ENCODE measurements around the gene ROR2.
"Not testable (repeated sequence)": the region's sequence is repeated elsewhere in the genome, so short reads cannot be mapped to it uniquely, and the experiment has no call there.

Gene ROR2

DNA sequence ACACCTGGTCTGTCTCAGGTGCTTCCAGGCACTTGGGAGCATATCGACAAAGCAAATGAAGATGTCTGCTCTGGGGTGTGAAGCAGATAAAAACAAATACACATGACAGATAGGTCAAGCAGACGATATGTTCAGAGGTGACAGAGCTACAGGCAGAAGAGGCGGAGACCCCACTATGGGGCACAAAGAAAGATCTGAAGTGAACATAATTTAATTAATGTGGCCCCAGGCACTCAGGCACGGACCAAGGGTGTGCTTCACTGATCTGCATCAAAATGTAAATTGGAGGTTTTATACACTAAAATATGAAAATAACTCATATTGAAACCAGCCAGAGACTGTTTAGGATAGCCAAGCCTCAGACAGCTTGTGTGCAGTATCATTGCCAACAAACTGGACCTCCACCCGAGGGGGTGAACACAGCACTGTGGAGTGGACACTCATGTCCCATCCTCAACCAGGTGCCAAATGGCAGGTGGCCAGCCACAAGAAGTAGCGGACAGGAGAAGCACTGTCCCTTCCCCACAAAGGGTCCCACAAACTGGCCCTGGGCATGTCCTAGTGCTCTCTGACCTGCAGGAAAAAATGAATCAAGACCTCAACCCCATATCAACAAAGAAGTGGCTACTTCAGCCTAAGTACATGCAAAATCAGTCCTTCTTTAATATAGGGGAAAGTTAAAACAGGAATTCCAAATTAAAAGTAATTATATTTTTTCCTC lies 29.2 kb downstream of the ROR2 start:
- DNase-seq = no peak

DNA sequence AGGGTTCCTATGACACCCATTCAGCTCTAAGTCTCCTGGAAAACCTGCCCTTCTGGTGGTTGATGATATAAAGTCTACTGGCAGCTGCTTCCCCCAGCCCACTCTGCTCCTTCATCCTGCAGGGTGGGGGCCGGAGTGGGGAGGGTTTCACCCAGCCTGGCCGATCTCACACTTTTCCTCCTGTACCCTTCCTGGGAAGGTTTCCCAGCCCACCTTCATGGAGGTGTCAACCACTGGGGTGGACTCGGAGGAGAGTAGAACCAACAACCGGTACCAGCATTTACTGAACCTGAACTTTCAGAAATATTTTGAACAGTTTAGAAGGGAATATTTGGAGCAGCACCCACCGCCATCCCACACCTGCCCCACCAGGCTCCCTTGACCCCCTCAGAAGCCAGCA lies 30.4 kb downstream of the ROR2 start:
- no peak for DNase-seq

DNA sequence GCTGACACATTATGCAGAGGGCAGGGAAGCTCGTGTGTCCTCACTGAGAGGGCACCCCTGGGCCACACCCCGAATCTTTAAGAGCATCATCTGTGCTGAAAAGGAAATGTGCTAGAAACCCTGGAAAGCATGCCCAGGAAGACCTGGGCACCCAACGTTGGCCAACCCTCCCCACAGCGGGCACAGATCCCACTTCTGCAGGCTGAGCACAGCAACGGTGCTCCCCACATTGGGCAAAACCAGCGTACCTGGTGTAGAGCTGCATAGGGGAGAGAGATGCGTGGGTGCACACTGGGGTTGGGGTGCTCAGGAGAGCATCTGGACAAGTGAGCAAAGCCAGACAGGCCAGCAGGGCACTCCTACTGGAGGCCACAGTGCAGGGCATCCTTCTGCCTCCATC lies 32.6 kb downstream of the ROR2 start:
- DNase-seq = no peak

DNA sequence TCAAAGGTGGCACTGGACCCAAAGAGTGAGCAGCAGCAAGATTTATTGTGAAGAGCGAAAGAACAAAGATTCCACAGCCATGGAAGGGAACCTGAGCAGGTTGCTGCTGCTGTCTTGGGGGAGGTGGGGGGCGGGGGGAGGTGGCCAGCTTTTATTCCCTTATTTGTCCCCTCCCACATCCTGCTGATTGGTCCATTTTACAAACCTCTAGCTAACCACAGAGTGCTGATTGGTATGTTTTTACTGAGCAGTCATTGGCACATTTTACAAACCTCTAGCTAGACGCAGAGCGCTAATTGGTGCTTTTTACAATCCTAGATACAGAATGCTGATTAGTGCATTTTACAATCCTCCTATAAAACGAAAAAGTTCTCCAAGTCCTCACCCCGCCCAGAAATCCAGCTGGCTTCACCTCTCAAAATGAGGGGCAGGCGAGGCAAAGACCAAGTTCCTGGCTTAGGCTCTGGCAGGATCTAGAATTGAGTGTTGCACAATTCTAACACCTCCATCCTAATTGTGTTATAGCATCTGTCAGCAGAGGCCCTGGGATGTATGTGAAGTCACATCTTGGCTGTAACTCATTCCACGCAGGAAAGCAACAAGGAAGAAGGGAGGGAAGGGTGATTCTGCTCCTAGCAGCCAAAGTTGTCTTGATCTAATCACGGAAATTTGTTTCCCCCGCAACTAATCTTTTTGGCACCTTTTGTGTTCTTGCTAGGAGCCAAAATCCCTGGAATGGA lies 34.3 kb downstream of the ROR2 start:
- DNase-seq = no peak

DNA sequence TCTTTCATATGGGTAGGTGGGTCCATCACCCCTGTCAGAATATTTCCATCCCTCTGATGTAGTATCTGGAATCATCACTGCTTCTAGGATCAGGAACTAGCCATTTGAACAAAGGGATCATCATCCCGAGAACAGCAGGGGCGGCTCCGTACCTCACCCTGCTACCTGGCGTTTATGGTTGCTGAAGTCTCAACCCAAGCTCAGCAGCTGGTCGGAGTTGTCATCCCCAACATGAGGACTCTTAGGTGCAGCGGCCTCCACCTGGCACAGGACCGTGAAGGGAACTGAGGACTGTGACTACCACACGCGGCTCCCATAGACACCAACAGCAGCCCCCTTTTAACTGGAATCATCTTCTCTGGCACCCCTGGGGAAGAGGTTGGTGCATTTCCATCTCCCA lies 35.1 kb downstream of the ROR2 start:
- DNase-seq = no peak

DNA sequence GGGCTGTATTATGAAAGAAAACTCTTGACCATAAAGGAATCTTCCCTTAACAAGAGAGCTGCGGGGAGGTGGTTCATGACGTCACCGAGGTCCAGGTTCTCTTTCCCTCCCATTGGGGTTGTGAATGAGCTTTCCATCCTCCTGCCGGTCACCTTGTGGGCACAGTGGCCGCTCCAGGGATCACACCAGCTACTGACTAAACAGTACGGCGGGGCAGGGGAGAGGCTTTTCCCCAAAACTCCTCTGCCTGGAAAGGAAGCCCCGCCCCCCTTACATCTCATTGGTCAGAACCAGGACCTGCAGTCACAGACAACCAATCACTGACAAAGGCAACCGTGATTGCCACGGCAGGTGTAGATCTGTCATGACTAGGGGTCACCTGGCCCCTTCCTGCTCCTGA lies 35.6 kb downstream of the ROR2 start:
- no peak for DNase-seq

DNA sequence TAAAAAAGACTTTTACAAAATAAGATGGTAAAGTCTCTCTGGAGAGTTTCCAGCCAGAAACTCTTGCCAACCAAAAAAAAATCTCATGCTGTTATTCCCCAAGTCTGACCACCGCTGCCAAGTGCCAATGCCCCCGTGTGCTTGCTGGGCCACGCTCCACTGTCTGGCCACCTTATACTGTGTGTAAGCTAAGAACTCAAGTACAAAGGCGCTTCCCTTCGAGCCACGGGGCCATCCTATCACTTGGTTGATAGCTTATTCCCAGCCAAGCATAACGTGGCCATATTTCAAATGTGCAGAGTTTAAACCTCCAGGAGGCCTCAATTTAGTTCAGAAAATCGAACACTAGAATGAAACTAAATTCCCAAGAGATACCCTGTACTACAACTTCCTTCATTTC lies 36.0 kb downstream of the ROR2 start:
- no peak for DNase-seq

DNA sequence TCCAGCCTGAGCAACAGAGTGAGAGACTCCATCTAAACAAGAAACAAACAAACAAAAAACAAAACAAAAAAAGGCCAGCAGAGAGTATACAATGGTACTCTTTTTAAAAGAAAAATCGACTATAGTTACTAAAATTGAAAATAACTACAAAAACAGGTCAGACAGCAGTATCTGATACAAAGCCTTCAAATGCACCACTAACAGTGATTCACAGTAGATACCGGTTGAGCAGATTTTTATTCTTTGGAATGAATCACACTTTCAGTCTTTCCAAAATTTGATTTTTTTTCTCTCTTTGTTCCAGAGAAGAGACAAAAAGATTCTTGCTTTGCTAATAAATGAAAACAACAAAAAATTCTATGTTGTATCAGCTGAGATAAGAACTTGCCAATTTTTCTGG lies 36.9 kb downstream of the ROR2 start:
- no peak for DNase-seq

DNA sequence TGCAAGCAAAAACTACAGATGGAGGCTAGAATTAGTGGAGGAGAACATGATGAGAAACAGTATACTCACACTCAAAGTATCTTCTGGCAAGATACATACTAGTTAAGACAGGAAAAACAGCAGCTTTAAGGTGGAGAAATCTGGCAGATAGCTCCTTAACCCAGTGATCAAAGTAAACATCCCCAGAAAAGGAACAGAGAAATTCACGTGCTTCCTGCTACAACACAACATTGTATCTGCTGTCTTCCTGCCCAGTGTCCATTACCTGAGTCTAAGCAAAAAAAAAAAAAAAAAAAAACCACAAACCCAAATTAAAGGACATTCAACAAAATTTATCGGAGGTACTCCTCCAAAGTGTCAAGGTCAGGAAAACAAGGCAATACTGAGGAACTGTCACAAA lies 38.4 kb downstream of the ROR2 start:
- no peak for DNase-seq

DNA sequence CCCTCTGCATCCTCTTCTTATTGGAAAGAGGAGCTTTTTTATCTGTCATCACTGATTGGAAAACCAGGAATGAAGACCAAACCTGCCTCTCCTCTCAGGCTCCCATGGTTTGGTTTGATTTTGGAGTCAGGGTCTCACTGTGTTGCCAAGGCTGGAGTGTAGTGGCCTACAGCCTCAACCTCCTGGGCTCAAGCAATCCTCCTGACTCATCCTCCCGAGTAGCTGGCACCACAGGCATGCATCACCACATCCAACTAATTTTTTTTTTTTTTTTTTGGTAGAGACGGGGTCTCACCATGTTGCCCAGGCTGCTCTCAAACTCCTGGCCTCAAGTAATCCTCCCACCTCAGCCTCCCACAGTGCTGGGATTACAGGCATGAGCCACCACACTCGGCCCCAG lies 40.8 kb downstream of the ROR2 start:
- not testable (repeated sequence) for DNase-seq

DNA sequence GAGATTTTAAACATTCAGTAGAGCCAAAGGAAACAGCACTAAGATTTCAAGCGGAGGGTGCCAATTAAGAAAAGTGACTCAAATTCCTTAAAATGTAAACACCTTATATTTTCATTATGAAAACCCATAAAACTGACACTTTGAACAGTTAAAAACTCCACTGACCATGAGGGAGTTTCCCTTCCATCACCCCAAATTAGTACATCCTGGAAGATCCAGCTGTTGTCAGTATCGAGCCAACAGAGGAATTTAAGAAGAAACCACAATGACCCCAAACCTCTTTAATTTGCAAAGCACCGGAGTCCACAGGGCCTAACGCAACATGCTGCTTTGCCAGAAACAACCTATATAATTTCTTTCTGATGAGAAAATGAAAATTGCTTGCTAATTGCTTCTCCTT lies 41.3 kb downstream of the ROR2 start:
- DNase-seq = no peak

DNA sequence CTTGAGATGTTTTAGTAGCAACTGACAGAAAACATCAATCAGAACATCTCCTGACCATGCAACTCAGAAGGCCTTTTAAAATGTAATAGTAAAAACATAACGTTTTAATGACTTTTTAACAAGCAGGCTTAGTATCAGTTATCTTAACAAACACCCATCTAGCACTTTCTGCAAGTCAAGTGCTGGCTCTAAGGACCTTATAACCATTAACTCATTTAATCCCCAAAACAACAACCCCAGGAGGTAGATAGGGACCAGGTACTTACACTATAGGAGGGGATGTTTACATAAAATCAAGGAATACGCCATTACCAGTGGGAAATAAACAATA lies 41.8 kb downstream of the ROR2 start:
- DNase-seq = no peak

DNA sequence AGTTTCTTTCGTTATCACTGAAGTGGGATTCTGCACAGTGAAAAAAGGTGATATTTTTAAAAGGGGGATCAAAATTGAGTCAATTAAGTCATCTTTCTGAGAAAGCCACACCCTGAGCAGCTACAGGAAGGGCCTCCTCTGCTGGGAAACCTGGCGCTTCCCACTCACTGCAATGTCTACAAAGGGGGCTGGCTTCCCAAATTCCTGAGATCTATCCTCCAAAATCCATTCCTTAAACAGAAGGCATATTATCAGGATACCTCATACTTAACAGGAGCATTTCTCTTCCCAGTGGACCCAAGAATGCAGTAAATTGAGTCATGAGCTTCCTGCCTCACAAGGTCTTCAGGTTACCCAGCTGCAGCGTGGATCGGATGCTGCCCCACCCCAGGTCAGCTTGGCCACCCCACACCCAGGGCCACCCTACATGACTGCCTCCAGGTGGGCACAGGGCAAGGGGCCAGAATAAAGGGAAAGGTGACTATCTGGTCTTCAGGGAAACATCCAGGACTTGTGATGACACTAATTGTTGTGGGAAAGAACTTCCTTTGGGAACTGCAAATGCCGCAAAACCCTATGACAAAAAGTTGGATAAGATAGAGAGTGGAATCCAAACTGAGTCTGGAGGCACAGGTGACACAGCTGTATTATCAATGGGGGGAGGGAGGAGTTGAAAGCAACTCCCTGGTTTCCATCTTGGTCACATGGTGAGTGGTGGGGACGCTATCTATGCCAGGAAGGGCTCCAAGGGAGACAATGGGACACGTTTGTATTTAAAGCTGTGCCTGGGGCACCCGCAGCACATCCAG lies 42.3 kb downstream of the ROR2 start:
- DNase-seq = no peak

DNA sequence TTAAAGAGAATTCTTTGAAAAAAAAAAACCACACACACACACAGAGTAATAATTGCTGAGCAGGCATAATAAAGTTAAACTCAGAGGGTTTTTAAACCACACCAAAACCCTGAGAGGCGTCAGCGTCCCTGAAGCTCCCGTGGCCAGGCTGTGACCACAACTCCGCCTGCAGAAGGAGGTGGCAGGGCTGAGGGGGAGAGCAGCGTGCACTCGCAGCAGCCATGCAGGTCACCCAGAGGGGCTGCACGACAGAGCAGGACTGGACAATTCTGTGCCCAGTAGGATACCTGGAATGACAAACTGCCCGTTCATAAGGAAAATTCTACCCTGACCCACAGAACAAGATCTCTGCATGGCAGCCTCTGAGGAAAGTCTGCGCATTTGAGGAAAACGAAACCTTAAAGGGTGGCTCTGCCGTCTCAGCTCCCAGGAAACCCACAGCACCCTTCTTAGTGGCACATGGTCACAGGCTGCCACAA lies 44.0 kb downstream of the ROR2 start:
- DNase-seq = peak in 1 of 2 experiments; percentile 32

DNA sequence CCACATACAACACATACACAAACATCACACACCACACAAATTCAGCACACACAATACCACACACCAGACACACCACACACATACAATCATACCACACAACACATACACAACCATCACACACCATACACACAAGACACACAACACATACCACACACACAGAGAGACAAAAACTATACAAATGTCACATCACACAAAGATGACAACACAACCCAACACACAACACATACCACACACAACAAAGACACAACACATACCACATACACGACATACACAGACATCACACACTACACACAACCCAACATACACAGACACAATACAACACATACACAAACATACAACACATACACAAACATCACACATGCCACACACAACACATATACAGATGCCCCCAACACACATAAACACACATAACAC lies 44.8 kb downstream of the ROR2 start:
- DNase-seq = no peak

DNA sequence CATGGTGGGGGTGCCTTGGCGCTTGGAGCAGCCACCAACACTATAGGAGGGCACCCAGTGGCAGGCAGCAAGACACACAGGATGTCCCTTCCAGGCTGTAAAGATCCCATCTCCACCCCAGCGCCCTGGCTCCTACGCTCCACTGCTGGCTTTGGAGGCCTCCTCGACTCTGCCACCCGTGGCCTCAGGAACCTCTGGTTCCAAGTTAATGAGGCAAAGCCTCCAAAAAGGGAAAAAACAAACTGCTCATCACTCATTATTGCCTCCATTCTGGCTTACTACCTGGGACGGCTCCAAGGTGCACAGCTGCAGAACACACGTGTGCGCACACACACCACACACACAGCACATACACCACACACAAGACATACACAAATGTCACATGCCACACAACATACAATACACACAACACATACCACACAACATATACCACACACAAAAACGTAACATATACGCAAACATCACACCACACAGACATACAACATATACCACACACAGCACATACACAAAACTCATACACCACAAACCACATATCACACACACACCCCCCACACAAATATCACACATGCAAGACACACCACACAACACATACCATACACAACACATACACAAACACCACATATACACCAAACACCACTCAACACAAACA lies 45.3 kb downstream of the ROR2 start:
- no peak for DNase-seq

DNA sequence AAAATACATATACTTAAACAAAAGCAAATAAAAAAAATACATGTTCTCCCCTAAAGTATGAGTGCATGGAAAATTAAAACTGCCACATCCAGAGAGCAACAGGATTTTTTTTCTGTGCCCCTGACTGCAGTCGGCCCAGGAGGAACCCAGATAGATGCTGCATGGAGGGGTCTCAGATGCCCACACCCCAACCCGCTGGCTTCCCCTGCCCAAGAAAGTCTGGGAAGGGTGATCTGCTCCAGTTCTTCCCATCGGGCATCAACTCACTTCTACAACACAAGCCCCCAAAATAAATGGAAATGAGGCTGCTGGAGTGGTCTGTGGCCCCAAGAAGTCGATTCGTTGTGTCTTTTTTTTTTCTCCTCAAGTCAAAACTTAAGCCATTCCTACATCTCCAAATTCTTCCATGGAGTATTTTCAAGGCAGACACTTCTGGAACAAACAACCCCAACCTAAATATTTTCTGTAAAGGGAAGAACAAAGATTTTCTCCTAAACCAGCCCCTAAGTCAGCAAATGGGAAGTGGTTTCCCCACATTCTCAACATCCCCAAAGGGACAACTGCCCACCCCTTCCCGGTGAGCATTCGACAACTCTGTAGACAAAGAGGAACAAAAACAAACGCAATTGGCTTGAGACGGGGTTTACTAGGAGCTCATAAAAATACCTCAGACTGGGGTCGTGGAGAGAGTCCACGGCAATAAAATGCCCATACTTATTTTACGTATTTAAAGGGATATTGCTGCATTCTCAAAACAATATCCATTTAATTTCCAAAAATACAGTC lies 46.7 kb downstream of the ROR2 start:
- peak; percentile 25 to 53 for DNase-seq

DNA sequence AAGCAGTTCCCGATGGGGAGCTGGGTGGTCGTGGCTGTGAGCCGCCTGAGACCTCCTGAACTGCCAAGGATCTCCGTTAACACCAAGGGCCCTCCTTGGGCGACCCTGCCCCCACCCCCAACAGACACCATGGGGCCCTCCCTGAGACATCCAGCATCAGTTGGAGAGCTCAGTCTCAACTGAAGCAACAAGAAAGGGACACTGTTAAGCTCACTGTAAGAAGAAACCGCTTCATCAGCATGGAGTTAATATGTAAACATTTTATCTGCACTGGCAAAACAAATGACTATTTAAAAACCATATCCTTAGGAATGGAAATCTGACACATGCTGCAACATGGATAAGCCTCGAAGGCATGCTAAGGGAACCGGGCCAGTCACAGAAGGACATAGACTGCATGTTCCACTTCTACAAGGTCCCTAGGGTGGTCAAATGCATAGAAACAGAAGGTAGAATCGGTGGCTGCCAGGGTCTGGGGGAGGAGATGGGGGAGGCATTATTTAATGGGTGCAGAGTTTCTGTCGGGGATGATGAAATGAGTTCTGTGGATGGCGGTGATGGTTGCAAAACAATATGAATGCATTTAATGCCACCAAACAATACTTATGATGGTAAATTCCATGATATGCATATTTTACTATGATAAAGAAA lies 47.4 kb downstream of the ROR2 start:
- DNase-seq = no peak

DNA sequence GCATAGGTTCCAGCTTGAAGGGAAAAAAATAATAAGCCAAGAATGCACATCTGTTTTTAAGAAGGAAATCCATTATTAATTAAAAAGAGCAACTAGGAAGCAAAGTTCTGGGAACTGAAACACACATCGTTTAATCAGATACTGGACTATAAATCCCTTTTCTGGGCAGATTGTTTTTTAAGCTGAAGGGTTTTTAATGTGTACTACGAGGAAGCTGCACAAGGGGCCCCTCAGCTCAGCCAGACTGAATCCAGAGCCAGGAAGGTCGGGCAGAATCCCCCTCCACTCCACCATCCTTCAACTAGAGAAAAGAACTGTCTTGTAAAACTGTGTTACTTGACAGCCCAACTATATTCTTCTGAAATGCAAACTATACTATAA lies 49.2 kb downstream of the ROR2 start:
- no peak for DNase-seq

DNA sequence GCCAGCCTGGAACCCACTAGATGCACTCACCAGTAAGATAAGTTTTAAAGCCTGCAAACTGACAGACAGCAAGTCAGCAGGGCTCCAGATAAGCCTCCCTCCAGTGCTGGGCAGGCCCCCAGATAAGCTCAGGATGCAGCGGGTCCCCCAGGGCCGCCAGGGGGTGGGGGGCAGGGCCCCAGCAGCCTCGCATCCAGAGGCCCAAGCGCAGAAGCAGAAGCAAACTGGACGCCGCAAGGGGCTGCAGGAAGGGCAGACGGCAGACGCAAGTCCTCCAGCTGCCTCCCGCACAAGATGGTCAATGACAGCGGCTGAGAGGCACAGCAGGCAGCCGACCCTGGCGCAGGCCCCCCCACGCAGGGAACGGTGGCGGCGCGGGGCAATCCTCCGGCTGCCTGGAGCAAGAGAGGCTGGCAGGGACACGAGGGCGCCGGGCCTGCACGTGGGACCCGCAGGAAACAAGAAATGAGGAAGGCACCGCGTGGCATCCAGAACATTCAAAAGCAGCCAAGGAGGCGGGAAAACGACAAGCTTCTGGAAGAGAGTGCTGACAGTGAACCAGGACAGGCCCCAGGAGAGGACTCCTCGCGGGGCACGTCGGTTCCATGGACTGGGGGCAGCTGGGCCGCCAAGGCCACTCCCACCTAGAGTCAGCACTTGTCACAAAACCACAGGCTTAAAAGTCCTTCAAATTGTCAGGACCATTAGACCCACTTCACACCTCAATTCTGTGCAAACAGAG lies 49.8 kb downstream of the ROR2 start:
- DNase-seq = no peak

DNA sequence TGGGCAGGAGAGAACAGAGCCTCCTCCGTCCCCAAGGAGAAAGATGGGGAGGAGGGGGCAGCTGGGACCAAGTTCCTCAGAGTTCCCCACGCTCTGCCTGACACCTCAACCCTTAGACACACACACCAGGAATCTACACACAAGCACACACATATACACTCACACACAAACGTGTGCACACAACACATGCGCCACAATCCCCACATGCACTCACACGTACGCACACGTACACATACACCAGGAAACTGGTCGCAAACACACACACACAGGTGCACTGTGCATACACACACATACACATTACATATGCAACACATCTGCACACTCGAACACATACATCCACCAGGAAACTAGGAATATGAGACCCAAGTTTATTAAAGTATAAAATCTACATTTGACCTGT lies 50.4 kb downstream of the ROR2 start:
- no peak for DNase-seq

All from Kasumi-1 (cell line).